GM12865 (cell line): ENCODE results near the gene OTUD1.

Experiments
- DNase-seq: peaks from one replicate; pipeline ENCODE4 v3.0.0; 2010; ENCODE audit warnings: low read depth
- H3K4me3 ChIP-seq: 2 replicates; pipeline ENCODE4 v1.5.1; 2011; ENCODE audit warnings: mild to moderate bottlenecking, low read depth, low read length, control low read depth
- CTCF ChIP-seq: IDR thresholded peaks from 2 replicates; pipeline ENCODE4 v1.5.1; 2011; ENCODE audit warnings: low read length, control low read depth, low read depth, inconsistent platforms; ENCODE audit not compliant: insufficient read depth; ENCODE audit errors: missing control alignments

Gene OTUD1

GRCh38 chr10:23474626-23475025 is 35.8 kb downstream of the OTUD1 start:
- DNase-seq: no peak
- no peak for TF ChIP-seq CTCF
- no peak overlapping the region for H3K4me3 ChIP-seq

- H3K4me3 ChIP-seq: no peak overlapping the region
- TF ChIP-seq CTCF: no peak
- no peak for DNase-seq
Observed at GRCh38 chr10:23478570-23478969, 39.7 kb downstream of the OTUD1 start.

- DNase-seq: no peak
- no peak for TF ChIP-seq CTCF
- H3K4me3 ChIP-seq: no peak overlapping the region
Observed at GRCh38 chr10:23479798-23480473, 41.1 kb downstream of the OTUD1 start.

GRCh38 chr10:23481363-23481961 is 42.6 kb downstream of the OTUD1 start:
- DNase-seq: no peak
- TF ChIP-seq CTCF: no peak
- H3K4me3 ChIP-seq: no peak overlapping the region

- no peak for DNase-seq
- TF ChIP-seq CTCF: no peak
- no peak overlapping the region for H3K4me3 ChIP-seq
Observed at GRCh38 chr10:23490115-23490514, 51.2 kb downstream of the OTUD1 start.
